ENCODE data around the gene GP2.
"Not testable (repeated sequence)": the region's sequence is repeated elsewhere in the genome, so short reads cannot be mapped to it uniquely, and the experiment has no call there.

GP2 gene

GRCh38 chr16:20323591-20324117, 3.7 kb downstream of the GP2 start:
- DNase-seq, result no peak

- DNase-seq, result no peak
Observed at GRCh38 chr16:20322696-20323095, 4.6 kb downstream of the GP2 start.

- no peak for DNase-seq
Observed at GRCh38 chr16:20321671-20322070, 5.6 kb downstream of the GP2 start.

- not testable (repeated sequence) for DNase-seq
Observed at GRCh38 chr16:20321051-20321450, 6.3 kb downstream of the GP2 start.

- no peak for DNase-seq
Observed at GRCh38 chr16:20320592-20320991, 6.7 kb downstream of the GP2 start.

GRCh38 chr16:20320178-20320577, 7.1 kb downstream of the GP2 start:
- no peak for DNase-seq

- DNase-seq, result no peak
Observed at GRCh38 chr16:20319406-20319805, 7.9 kb downstream of the GP2 start.

GRCh38 chr16:20318437-20318836, 8.9 kb downstream of the GP2 start:
- no peak for DNase-seq

- DNase-seq, result no peak
Observed at GRCh38 chr16:20318006-20318405, 9.3 kb downstream of the GP2 start.

- DNase-seq, result no peak
Observed at GRCh38 chr16:20317117-20317516, 10.2 kb downstream of the GP2 start.

GRCh38 chr16:20316715-20317114, 10.6 kb downstream of the GP2 start:
- no peak for DNase-seq

- DNase-seq, result no peak
Observed at GRCh38 chr16:20315764-20316163, 11.5 kb downstream of the GP2 start.

- no peak for DNase-seq
Observed at GRCh38 chr16:20314575-20314974, 12.7 kb downstream of the GP2 start.

- no peak for DNase-seq
Observed at GRCh38 chr16:20313741-20314140, 13.6 kb downstream of the GP2 start.

- DNase-seq, result not testable (repeated sequence)
Observed at GRCh38 chr16:20312536-20313095, 14.7 kb downstream of the GP2 start.

GRCh38 chr16:20311548-20311947, 15.8 kb downstream of the GP2 start:
- no peak for DNase-seq

- no peak for DNase-seq
Observed at GRCh38 chr16:20310421-20311395, 16.6 kb downstream of the GP2 start.

- no peak for DNase-seq
Observed at GRCh38 chr16:20309786-20310185, 17.5 kb downstream of the GP2 start.

GRCh38 chr16:20308801-20309590, 18.3 kb downstream of the GP2 start:
- no peak for DNase-seq

- DNase-seq, result no peak
Observed at GRCh38 chr16:20308266-20308665, 19.0 kb downstream of the GP2 start.

- DNase-seq, result no peak
Observed at GRCh38 chr16:20307791-20308190, 19.5 kb downstream of the GP2 start.

- DNase-seq, result no peak
Observed at GRCh38 chr16:20307240-20307671, 20.1 kb downstream of the GP2 start.

- DNase-seq, result no peak
Observed at GRCh38 chr16:20306401-20306800, 20.9 kb downstream of the GP2 start.

Data from CD4-positive, alpha-beta T cell treated with Interleukin-1 beta for 1 hour (primary cell).